ENCODE data around the gene SYF2.

GRCh38 chr1:25192154-25192553, 40.1 kb downstream of the SYF2 start:
- TF ChIP-seq CTCF (conservative IDR thresholded peaks at IDR 0.05; ENCODE audit: low read depth, low read length) (no peak), EZH2 (IDR thresholded peaks at IDR 0.05; ENCODE audit: low read length, unreplicated experiment) (no peak)
